Measurements from ENCODE around the gene KCNJ6. TPM values are rescaled to one million over a fixed set of nuclear protein-coding genes. Genes with fewer than 3 reads are reported as not detected.

KCNJ6 gene
- total RNA-seq, 1 donor from 2014 or later = 2.6 TPM

DNA sequence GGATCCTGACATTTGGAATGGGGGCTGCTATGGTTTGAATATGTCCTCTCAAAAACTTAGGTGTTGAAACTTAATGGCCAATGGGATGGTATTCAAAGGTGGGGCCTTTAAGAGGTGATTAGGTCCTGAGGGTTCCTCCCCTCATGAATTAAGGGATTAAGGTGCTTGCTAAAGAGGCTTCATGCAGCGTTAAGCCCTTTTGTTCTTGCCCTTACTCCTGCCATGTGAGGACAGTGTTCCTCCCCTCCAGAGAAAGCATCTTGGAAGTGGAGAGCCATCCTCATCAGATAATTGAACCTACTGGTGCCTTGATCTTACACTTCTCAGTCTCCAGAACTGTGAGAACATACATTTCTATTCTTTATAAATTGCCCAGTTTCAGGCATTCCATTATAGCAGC, 146.6 kb downstream of the KCNJ6 start:
- Mint-ChIP-seq H3K27me3 (ENCODE audit: low read depth, unreplicated experiment) (no peaks in the 10 kb centered on the region), H3K4me1 (ENCODE audit: low read depth, unreplicated experiment) (peaks cover 6% of the 10 kb centered on the region), H3K36me3 (ENCODE audit: low read depth, unreplicated experiment) (peaks cover 2% of the 10 kb centered on the region), H3K9me3 (ENCODE audit: unreplicated experiment) (no peaks in the 10 kb centered on the region), H3K4me3 (ENCODE audit: unreplicated experiment) (no peak overlapping the region), H3K27ac (ENCODE audit: unreplicated experiment) (no peak overlapping the region)
- H3K27me3 ChIP-seq (ENCODE audit: insufficient read depth, low read length) = no peaks in the 10 kb centered on the region
- H3K79me2 ChIP-seq (ENCODE audit: insufficient read depth, low read length) = no peaks in the 10 kb centered on the region
- H3K4me1 ChIP-seq (ENCODE audit: insufficient read depth, low read length) = peaks cover 3% of the 10 kb centered on the region
- TF ChIP-seq EZH2 (IDR thresholded peaks at IDR 0.05; ENCODE audit: insufficient read depth, low read length) = no peak
- TF ChIP-seq, protein P1, sequence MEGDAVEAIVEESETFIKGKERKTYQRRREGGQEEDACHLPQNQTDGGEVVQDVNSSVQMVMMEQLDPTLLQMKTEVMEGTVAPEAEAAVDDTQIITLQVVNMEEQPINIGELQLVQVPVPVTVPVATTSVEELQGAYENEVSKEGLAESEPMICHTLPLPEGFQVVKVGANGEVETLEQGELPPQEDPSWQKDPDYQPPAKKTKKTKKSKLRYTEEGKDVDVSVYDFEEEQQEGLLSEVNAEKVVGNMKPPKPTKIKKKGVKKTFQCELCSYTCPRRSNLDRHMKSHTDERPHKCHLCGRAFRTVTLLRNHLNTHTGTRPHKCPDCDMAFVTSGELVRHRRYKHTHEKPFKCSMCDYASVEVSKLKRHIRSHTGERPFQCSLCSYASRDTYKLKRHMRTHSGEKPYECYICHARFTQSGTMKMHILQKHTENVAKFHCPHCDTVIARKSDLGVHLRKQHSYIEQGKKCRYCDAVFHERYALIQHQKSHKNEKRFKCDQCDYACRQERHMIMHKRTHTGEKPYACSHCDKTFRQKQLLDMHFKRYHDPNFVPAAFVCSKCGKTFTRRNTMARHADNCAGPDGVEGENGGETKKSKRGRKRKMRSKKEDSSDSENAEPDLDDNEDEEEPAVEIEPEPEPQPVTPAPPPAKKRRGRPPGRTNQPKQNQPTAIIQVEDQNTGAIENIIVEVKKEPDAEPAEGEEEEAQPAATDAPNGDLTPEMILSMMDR (IDR thresholded peaks at IDR 0.05; ENCODE audit: insufficient read depth, low read depth, low read length) = no peak
- no peak overlapping the region for H3K9ac ChIP-seq (ENCODE audit: low read length)
- H3K36me3 ChIP-seq (ENCODE audit: insufficient read depth, low read length) = no peaks in the 10 kb centered on the region
- H4K20me1 ChIP-seq (ENCODE audit: insufficient read depth, low read length) = no peaks in the 10 kb centered on the region
- H3K27ac ChIP-seq (ENCODE audit: low read depth, low read length) = no peak overlapping the region
- no peak overlapping the region for H3K4me3 ChIP-seq (ENCODE audit: insufficient read depth, low read depth, low read length)
- no peaks in the 10 kb centered on the region for H3K9me3 ChIP-seq (ENCODE audit: insufficient read depth, low read depth, low read length)
- no peak for FAIRE-seq
- H3K4me2 ChIP-seq (ENCODE audit: low read length) = no peak overlapping the region
- DNase-seq (ENCODE audit: low read depth) = no peak
- H2AFZ ChIP-seq (ENCODE audit: low read depth, low read length) = no peak overlapping the region

DNA sequence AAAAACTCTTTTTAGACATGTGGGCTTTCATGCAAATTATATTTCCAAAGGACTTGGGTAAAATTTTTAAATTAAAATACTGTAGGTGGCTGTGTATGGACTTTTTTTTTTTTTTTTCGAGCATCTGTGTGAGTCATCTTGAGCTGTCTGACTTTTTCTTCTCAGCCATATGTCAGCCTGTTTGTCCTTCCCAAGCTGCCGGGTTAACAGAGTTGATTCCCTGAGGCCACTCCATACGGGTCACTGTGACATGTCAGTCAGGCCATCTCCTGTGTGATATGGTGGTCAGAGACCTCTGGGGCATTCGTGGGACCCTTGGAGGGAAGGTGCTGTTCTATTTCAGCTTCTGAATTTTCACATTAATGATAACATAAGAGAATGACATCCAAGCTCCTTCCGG, 148.3 kb downstream of the KCNJ6 start:
- no peaks in the 10 kb centered on the region for H3K9me3 Mint-ChIP-seq (ENCODE audit: unreplicated experiment)
- no peak overlapping the region for H3K27ac ChIP-seq (ENCODE audit: low read depth, low read length)
- H3K79me2 ChIP-seq (ENCODE audit: insufficient read depth, low read length) = no peaks in the 10 kb centered on the region
- peaks cover 2% of the 10 kb centered on the region for H3K36me3 Mint-ChIP-seq (ENCODE audit: low read depth, unreplicated experiment)
- peak overlapping the region; percentile 67 for H3K27ac Mint-ChIP-seq (ENCODE audit: unreplicated experiment)
- H3K27me3 Mint-ChIP-seq (ENCODE audit: low read depth, unreplicated experiment) = no peaks in the 10 kb centered on the region
- H3K4me3 Mint-ChIP-seq (ENCODE audit: unreplicated experiment) = no peak overlapping the region
- DNase-seq (ENCODE audit: low read depth) (peak; percentile 12), FAIRE-seq (no peak)
- no peaks in the 10 kb centered on the region for H4K20me1 ChIP-seq (ENCODE audit: insufficient read depth, low read length)
- H3K9me3 ChIP-seq (ENCODE audit: insufficient read depth, low read depth, low read length) = no peaks in the 10 kb centered on the region
- no peaks in the 10 kb centered on the region for H3K36me3 ChIP-seq (ENCODE audit: insufficient read depth, low read length)
- no peak overlapping the region for H3K9ac ChIP-seq (ENCODE audit: low read length)
- H3K4me2 ChIP-seq (ENCODE audit: low read length) = peak overlapping the region; percentile 27
- H3K4me1 ChIP-seq (ENCODE audit: insufficient read depth, low read length) = peaks cover 6% of the 10 kb centered on the region
- H3K4me3 ChIP-seq (ENCODE audit: insufficient read depth, low read depth, low read length) = no peak overlapping the region
- no peaks in the 10 kb centered on the region for H3K27me3 ChIP-seq (ENCODE audit: insufficient read depth, low read length)
- TF ChIP-seq, protein P1 (IDR thresholded peaks at IDR 0.05; ENCODE audit: insufficient read depth, low read depth, low read length) = no peak
- TF ChIP-seq EZH2 (IDR thresholded peaks at IDR 0.05; ENCODE audit: insufficient read depth, low read length) = no peak
- H3K4me1 Mint-ChIP-seq (ENCODE audit: low read depth, unreplicated experiment) = peaks cover 10% of the 10 kb centered on the region
- H2AFZ ChIP-seq (ENCODE audit: low read depth, low read length) = no peak overlapping the region

DNA sequence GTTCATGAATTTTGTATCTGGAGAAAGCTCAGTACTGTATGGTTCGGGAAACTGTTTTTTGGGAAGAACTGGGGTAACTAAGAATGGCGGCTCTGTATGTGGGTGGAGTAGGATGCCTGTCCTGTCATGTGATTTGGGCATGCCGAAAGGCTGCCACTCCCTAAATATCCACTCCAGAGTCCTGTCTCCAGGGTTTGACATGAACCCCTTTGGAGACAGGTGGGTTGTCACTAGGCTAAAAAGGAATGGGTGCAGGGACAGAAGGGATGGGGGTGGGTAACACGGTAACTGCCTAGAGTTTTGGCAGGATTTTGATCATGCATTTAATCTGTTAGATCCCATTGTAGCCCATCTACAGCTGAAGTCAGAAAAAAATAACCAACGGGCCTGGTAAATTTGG, 150.1 kb downstream of the KCNJ6 start:
- no peak for FAIRE-seq
- TF ChIP-seq EZH2 (IDR thresholded peaks at IDR 0.05; ENCODE audit: insufficient read depth, low read length) = no peak
- Mint-ChIP-seq H3K27ac (ENCODE audit: unreplicated experiment) (no peak overlapping the region), H3K9me3 (ENCODE audit: unreplicated experiment) (no peaks in the 10 kb centered on the region), H3K4me1 (ENCODE audit: low read depth, unreplicated experiment) (peaks cover 10% of the 10 kb centered on the region), H3K27me3 (ENCODE audit: low read depth, unreplicated experiment) (no peaks in the 10 kb centered on the region), H3K36me3 (ENCODE audit: low read depth, unreplicated experiment) (peaks cover 2% of the 10 kb centered on the region), H3K4me3 (ENCODE audit: unreplicated experiment) (no peak overlapping the region)
- no peaks in the 10 kb centered on the region for H4K20me1 ChIP-seq (ENCODE audit: insufficient read depth, low read length)
- H2AFZ ChIP-seq (ENCODE audit: low read depth, low read length) = no peak overlapping the region
- DNase-seq (ENCODE audit: low read depth) = no peak
- no peaks in the 10 kb centered on the region for H3K36me3 ChIP-seq (ENCODE audit: insufficient read depth, low read length)
- H3K27me3 ChIP-seq (ENCODE audit: insufficient read depth, low read length) = no peaks in the 10 kb centered on the region
- H3K79me2 ChIP-seq (ENCODE audit: insufficient read depth, low read length) = no peaks in the 10 kb centered on the region
- H3K4me2 ChIP-seq (ENCODE audit: low read length) = no peak overlapping the region
- H3K4me1 ChIP-seq (ENCODE audit: insufficient read depth, low read length) = peaks cover 6% of the 10 kb centered on the region
- no peak overlapping the region for H3K4me3 ChIP-seq (ENCODE audit: insufficient read depth, low read depth, low read length)
- H3K9ac ChIP-seq (ENCODE audit: low read length) = no peak overlapping the region
- no peaks in the 10 kb centered on the region for H3K9me3 ChIP-seq (ENCODE audit: insufficient read depth, low read depth, low read length)
- H3K27ac ChIP-seq (ENCODE audit: low read depth, low read length) = no peak overlapping the region

All from astrocyte (in vitro differentiated cells and primary cell).